HL-60 (cell line): ENCODE results near the gene VWA5A.
A peak's percentile ranks its signal among the peaks of the same experiment; 100 is the strongest.

Source experiments
- DNase-seq, 2 experiments: peaks; one replicate each; pipeline ENCODE4 v3.0.0-alpha.2; 2010 to 2020; ENCODE audit warnings: low read depth in 1 of 2, low spot score in 1 of 2
- H3K27ac ChIP-seq: fragments of 250-450 bp; sonication (Bioruptor Pico); replicated peaks from 2 replicates; pipeline ENCODE4 v1.5.1; 2020; ENCODE audit warnings: mild to moderate bottlenecking, moderate library complexity
- H3K27me3 ChIP-seq: fragments of 250-450 bp; sonication (Bioruptor Pico); 2 replicates; pipeline ENCODE4 v1.5.1; 2021; ENCODE audit warnings: mild to moderate bottlenecking, moderate library complexity; ENCODE audit not compliant: insufficient read depth, poor library complexity, severe bottlenecking
- H3K4me3 ChIP-seq: replicated peaks from 2 replicates; pipeline ENCODE4 v1.5.1; 2011; ENCODE audit warnings: mild to moderate bottlenecking, control low read depth, low read length; ENCODE audit not compliant: insufficient read depth
- GABPA ChIP-seq: IDR thresholded peaks from 2 replicates; pipeline ENCODE4 v1.6.1; 2012; ENCODE audit warnings: low read depth
- POLR2AphosphoS5 ChIP-seq: IDR thresholded peaks from 2 replicates; pipeline ENCODE4 v1.6.1; 2012; ENCODE audit warnings: low read depth
- REST ChIP-seq: IDR thresholded peaks from 2 replicates; pipeline ENCODE4 v1.6.1; 2012; ENCODE audit warnings: low read depth; ENCODE audit not compliant: insufficient replicate concordance
- SPI1 ChIP-seq: IDR thresholded peaks from 2 replicates; pipeline ENCODE4 v1.6.1; 2012; ENCODE audit warnings: low read depth, mild to moderate bottlenecking, borderline replicate concordance
- TF ChIP-seq, protein P1 (sequence below): IDR thresholded peaks from one replicate; pipeline ENCODE4 v1.5.1; 2011; ENCODE audit warnings: low read length, control low read depth, inconsistent platforms; ENCODE audit not compliant: insufficient read depth

Gene VWA5A

GRCh38 chr11:124108156-124108555 lies 7.1 kb upstream of the VWA5A start:
- H3K4me3 ChIP-seq: no peak overlapping the region
- no peak overlapping the region for H3K27ac ChIP-seq
- no peak for TF ChIP-seq SPI1
- TF ChIP-seq, protein P1, sequence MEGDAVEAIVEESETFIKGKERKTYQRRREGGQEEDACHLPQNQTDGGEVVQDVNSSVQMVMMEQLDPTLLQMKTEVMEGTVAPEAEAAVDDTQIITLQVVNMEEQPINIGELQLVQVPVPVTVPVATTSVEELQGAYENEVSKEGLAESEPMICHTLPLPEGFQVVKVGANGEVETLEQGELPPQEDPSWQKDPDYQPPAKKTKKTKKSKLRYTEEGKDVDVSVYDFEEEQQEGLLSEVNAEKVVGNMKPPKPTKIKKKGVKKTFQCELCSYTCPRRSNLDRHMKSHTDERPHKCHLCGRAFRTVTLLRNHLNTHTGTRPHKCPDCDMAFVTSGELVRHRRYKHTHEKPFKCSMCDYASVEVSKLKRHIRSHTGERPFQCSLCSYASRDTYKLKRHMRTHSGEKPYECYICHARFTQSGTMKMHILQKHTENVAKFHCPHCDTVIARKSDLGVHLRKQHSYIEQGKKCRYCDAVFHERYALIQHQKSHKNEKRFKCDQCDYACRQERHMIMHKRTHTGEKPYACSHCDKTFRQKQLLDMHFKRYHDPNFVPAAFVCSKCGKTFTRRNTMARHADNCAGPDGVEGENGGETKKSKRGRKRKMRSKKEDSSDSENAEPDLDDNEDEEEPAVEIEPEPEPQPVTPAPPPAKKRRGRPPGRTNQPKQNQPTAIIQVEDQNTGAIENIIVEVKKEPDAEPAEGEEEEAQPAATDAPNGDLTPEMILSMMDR: no peak
- TF ChIP-seq REST: no peak
- TF ChIP-seq POLR2AphosphoS5: no peak
- DNase-seq: peak; percentile 4 to 29
- H3K27me3 ChIP-seq: no peaks in the 10 kb centered on the region

GRCh38 chr11:124109377-124109776 lies 5.9 kb upstream of the VWA5A start:
- H3K27ac ChIP-seq: no peak overlapping the region
- no peak overlapping the region for H3K4me3 ChIP-seq
- H3K27me3 ChIP-seq: no peaks in the 10 kb centered on the region
- no peak for DNase-seq
- TF ChIP-seq POLR2AphosphoS5 (no peak), REST (no peak), SPI1 (peak; percentile 8; the same call in 1 of the 2 replicates)
- TF ChIP-seq, protein P1: no peak

DNA sequence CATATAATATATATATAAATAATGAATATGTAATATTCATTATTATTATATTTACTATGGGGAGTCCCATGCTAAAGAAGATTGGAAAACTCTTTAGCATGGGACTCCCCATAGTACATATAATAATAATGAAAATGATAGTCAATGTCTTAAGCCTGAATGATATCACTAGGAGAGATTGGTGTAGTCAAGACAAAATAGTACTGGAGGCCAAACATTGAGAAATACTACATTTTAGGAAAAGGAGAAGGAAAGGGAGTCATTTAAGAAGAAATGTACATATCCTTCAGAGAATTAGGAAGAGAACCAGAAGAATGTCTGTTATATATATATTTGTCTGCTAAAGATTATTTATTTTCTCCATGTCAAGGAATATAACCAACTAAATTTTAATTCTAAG lies 5.0 kb upstream of the VWA5A start:
- no peak overlapping the region for H3K27ac ChIP-seq
- no peak for TF ChIP-seq SPI1
- TF ChIP-seq, protein P1: no peak
- TF ChIP-seq GABPA: no peak
- no peak for TF ChIP-seq REST
- no peak for TF ChIP-seq POLR2AphosphoS5
- no peak overlapping the region for H3K4me3 ChIP-seq
- DNase-seq: no peak
- H3K27me3 ChIP-seq: no peaks in the 10 kb centered on the region
